GM23338 (cell line): Measurements from ENCODE around the gene CMC4. TPM values are rescaled to one million over a fixed set of nuclear protein-coding genes. Genes with fewer than 3 reads are reported as not detected.

Experiments used
- ATAC-seq: fragments of 200-7000 bp; cut with Tn5 transposase; 3 replicates; pipeline ENCODE4 v1.9.1; 2020
- DNase-seq: peaks from one replicate; pipeline ENCODE4 v3.0.0-alpha.2; 2015; ENCODE audit warnings: low spot score
- H2AFZ ChIP-seq: fragments of 200-600 bp; sonication (generic); 2 replicates; pipeline ENCODE4 v1.8.0; 2016; ENCODE audit warnings: antibody characterized with exemption, mild to moderate bottlenecking, moderate library complexity
- H3F3A ChIP-seq: fragments of 200-600 bp; sonication (generic); replicated peaks from 2 replicates; pipeline ENCODE4 v1.8.0; 2017; ENCODE audit warnings: antibody characterized with exemption, mixed run types, low read depth
- H3K27ac ChIP-seq: fragments of 200-600 bp; sonication (generic); 2 replicates; pipeline ENCODE4 v1.6.1; 2016; ENCODE audit warnings: low read depth
- H3K27me3 ChIP-seq: fragments of 200-600 bp; sonication (generic); 2 replicates; pipeline ENCODE4 v1.8.0; 2016; ENCODE audit warnings: mild to moderate bottlenecking, mixed run types, moderate library complexity; ENCODE audit not compliant: insufficient read depth
- H3K36me3 ChIP-seq: fragments of 200-600 bp; sonication (generic); 2 replicates; pipeline ENCODE4 v1.8.0; 2016; ENCODE audit warnings: mild to moderate bottlenecking; ENCODE audit not compliant: insufficient read depth
- H3K4me1 ChIP-seq: fragments of 200-600 bp; sonication (generic); 2 replicates; pipeline ENCODE4 v1.8.0; 2016; ENCODE audit warnings: mild to moderate bottlenecking, moderate library complexity; ENCODE audit not compliant: insufficient read depth
- H3K4me2 ChIP-seq: fragments of 200-600 bp; sonication (generic); 2 replicates; pipeline ENCODE4 v1.7.1; 2017; ENCODE audit warnings: mixed run types
- H3K4me3 ChIP-seq: fragments of 200-600 bp; sonication (generic); 2 replicates; pipeline ENCODE4 v1.6.1; 2016; ENCODE audit warnings: mixed run types
- H3K79me2 ChIP-seq: fragments of 200-600 bp; sonication (generic); replicated peaks from 2 replicates; pipeline ENCODE4 v1.8.0; 2017; ENCODE audit warnings: mild to moderate bottlenecking; ENCODE audit not compliant: insufficient read depth
- H3K9me2 ChIP-seq: fragments of 200-600 bp; sonication (generic); 2 replicates; pipeline ENCODE4 v1.8.0; 2017; ENCODE audit not compliant: insufficient read depth
- H4K20me1 ChIP-seq: fragments of 200-600 bp; sonication (generic); replicated peaks from 2 replicates; pipeline ENCODE4 v1.8.0; 2017; ENCODE audit warnings: mild to moderate bottlenecking; ENCODE audit not compliant: insufficient read depth
- H3K27ac Mint-ChIP-seq: 2 replicates; pipeline ENCODE4 v1.8.0; 2020; ENCODE audit warnings: inconsistent platforms, mild to moderate bottlenecking, moderate library complexity, mixed read lengths
- H3K27me3 Mint-ChIP-seq: 3 replicates; pipeline ENCODE4 v1.8.0; 2022; ENCODE audit warnings: low read depth, mild to moderate bottlenecking, moderate library complexity, mixed read lengths, inconsistent platforms; ENCODE audit not compliant: insufficient read depth, poor library complexity
- H3K36me3 Mint-ChIP-seq: 3 replicates; pipeline ENCODE4 v1.8.0; 2021; ENCODE audit warnings: low read depth, mild to moderate bottlenecking, inconsistent platforms, moderate library complexity, mixed read lengths
- H3K4me1 Mint-ChIP-seq: 3 replicates; pipeline ENCODE4 v1.8.0; 2020; ENCODE audit warnings: mild to moderate bottlenecking, inconsistent platforms, mixed read lengths
- H3K4me3 Mint-ChIP-seq: 3 replicates; pipeline ENCODE4 v1.8.0; 2021; ENCODE audit warnings: moderate library complexity, mild to moderate bottlenecking, inconsistent platforms, mixed read lengths
- H3K9me3 Mint-ChIP-seq: 3 replicates; pipeline ENCODE4 v1.8.0; 2020; ENCODE audit warnings: moderate library complexity, mild to moderate bottlenecking, inconsistent platforms, mixed read lengths
- CREB1 ChIP-seq: fragments of 250-450 bp; sonication (Bioruptor Pico); IDR thresholded peaks from 2 replicates; pipeline ENCODE4 v1.5.0; 2020; ENCODE audit warnings: low read depth, mild to moderate bottlenecking, moderate library complexity
- EZH2 ChIP-seq: fragments of 200-600 bp; sonication (generic); IDR thresholded peaks from one replicate; pipeline ENCODE4 v1.8.0; 2017; ENCODE audit warnings: antibody characterized with exemption, mild to moderate bottlenecking, low read depth; ENCODE audit not compliant: unreplicated experiment
- EZH2phosphoT487 ChIP-seq: fragments of 200-600 bp; sonication (generic); IDR thresholded peaks from one replicate; pipeline ENCODE4 v1.8.1; 2018; ENCODE audit warnings: antibody characterized with exemption; ENCODE audit not compliant: unreplicated experiment
- STAT1 ChIP-seq: IDR thresholded peaks from one replicate; pipeline ENCODE4 v1.6.1; 2016; ENCODE audit warnings: antibody characterized with exemption; ENCODE audit not compliant: unreplicated experiment
- ZNF114 ChIP-seq: fragments of 250-450 bp; sonication (Bioruptor Pico); IDR thresholded peaks from 2 replicates; pipeline ENCODE4 v1.5.0; 2020; ENCODE audit warnings: mild to moderate bottlenecking, moderate library complexity
- ZNF331 ChIP-seq: fragments of 250-450 bp; sonication (Bioruptor Pico); IDR thresholded peaks from 2 replicates; pipeline ENCODE4 v1.5.0; 2020; ENCODE audit warnings: low read depth, mild to moderate bottlenecking, moderate library complexity
- polyA plus RNA-seq: library from polyadenylated mRNA; unstranded; fragments of >200 nt; fragmentation: Nextera tagmentation; extraction: Ambion mirVana; gene quantifications from 2 replicates; pipeline ENCODE4 v1.2.1, GENCODE V29; 2016
- total RNA-seq: library from RNA; depleted of rRNA; stranded (reverse); fragments of >200 nt; shearing (Covaris generic); gene quantifications from 2 replicates; pipeline ENCODE4 v1.2.3, GENCODE V29; 2014
- TF ChIP-seq, protein P1 (sequence below): IDR thresholded peaks from one replicate; pipeline ENCODE4 v1.6.1; 2018; ENCODE audit warnings: antibody characterized with exemption; ENCODE audit not compliant: unreplicated experiment
- TF ChIP-seq, protein P2 (sequence below): IDR thresholded peaks from 2 replicates; pipeline ENCODE4 v1.6.1; 2016; ENCODE audit warnings: antibody characterized with exemption
- TF ChIP-seq, protein P3 (sequence below): fragments of 250-450 bp; sonication (Bioruptor Pico); IDR thresholded peaks from 2 replicates; pipeline ENCODE4 v1.5.0; 2020; ENCODE audit warnings: mild to moderate bottlenecking, moderate library complexity

Gene CMC4
- total and polyA plus RNA-seq, 2 experiments from 2014 or later = 9.9 to 16.3 TPM

DNA sequence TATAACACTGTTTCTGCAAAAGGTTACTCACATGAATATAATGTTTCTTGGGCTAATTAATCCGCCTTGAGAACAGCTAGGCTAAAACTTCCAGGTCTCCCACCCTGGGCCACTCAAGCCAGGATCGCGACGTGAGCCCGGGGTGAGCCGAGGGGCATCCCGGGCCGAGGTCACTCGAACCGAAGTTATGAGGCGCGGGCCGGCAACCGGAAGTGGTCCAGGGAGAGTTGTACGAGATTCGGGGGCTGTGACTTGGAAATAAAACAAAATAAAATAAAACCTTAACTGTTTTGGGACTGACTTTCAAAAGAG lies 317 bp downstream of the CMC4 start:
- Mint-ChIP-seq H3K4me1 (no peaks in the 10 kb centered on the region; the same call in 1 of the 3 replicates), H3K27ac (peak overlapping the region; percentile 94), H3K27me3 (no peaks in the 10 kb centered on the region), H3K4me3 (peak overlapping the region; percentile 79), H3K9me3 (no peaks in the 10 kb centered on the region), H3K36me3 (peaks cover 20% of the 10 kb centered on the region; the same call in 2 of the 3 replicates)
- Histone ChIP-seq H3K27me3 (no peaks in the 10 kb centered on the region), H3K27ac (peak overlapping the region; percentile 86), H3K4me3 (peak overlapping the region; percentile 79), H3K79me2 (peaks cover 19% of the 10 kb centered on the region), H3F3A (no peaks in the 10 kb centered on the region), H2AFZ (peak overlapping the region; percentile 96; the same call in 1 of the 2 replicates), H3K4me1 (no peaks in the 10 kb centered on the region; the same call in 1 of the 2 replicates), H3K36me3 (no peaks in the 10 kb centered on the region), H3K9me2 (no peaks in the 10 kb centered on the region), H3K4me2 (peak overlapping the region; percentile 84), H4K20me1 (no peaks in the 10 kb centered on the region)
- ATAC-seq (peak; percentile 41), DNase-seq (no peak)
- TF ChIP-seq, protein P1, sequence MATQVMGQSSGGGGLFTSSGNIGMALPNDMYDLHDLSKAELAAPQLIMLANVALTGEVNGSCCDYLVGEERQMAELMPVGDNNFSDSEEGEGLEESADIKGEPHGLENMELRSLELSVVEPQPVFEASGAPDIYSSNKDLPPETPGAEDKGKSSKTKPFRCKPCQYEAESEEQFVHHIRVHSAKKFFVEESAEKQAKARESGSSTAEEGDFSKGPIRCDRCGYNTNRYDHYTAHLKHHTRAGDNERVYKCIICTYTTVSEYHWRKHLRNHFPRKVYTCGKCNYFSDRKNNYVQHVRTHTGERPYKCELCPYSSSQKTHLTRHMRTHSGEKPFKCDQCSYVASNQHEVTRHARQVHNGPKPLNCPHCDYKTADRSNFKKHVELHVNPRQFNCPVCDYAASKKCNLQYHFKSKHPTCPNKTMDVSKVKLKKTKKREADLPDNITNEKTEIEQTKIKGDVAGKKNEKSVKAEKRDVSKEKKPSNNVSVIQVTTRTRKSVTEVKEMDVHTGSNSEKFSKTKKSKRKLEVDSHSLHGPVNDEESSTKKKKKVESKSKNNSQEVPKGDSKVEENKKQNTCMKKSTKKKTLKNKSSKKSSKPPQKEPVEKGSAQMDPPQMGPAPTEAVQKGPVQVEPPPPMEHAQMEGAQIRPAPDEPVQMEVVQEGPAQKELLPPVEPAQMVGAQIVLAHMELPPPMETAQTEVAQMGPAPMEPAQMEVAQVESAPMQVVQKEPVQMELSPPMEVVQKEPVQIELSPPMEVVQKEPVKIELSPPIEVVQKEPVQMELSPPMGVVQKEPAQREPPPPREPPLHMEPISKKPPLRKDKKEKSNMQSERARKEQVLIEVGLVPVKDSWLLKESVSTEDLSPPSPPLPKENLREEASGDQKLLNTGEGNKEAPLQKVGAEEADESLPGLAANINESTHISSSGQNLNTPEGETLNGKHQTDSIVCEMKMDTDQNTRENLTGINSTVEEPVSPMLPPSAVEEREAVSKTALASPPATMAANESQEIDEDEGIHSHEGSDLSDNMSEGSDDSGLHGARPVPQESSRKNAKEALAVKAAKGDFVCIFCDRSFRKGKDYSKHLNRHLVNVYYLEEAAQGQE = no peak
- TF ChIP-seq STAT1 (no peak), EZH2phosphoT487 (no peak), CREB1 (CRISPR knock-in tag) (no peak), ZNF331 (CRISPR knock-in tag) (no peak), EZH2 (no peak), ZNF114 (no peak)
- TF ChIP-seq, protein P2, sequence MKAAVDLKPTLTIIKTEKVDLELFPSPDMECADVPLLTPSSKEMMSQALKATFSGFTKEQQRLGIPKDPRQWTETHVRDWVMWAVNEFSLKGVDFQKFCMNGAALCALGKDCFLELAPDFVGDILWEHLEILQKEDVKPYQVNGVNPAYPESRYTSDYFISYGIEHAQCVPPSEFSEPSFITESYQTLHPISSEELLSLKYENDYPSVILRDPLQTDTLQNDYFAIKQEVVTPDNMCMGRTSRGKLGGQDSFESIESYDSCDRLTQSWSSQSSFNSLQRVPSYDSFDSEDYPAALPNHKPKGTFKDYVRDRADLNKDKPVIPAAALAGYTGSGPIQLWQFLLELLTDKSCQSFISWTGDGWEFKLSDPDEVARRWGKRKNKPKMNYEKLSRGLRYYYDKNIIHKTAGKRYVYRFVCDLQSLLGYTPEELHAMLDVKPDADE = no peak
- TF ChIP-seq, protein P3, sequence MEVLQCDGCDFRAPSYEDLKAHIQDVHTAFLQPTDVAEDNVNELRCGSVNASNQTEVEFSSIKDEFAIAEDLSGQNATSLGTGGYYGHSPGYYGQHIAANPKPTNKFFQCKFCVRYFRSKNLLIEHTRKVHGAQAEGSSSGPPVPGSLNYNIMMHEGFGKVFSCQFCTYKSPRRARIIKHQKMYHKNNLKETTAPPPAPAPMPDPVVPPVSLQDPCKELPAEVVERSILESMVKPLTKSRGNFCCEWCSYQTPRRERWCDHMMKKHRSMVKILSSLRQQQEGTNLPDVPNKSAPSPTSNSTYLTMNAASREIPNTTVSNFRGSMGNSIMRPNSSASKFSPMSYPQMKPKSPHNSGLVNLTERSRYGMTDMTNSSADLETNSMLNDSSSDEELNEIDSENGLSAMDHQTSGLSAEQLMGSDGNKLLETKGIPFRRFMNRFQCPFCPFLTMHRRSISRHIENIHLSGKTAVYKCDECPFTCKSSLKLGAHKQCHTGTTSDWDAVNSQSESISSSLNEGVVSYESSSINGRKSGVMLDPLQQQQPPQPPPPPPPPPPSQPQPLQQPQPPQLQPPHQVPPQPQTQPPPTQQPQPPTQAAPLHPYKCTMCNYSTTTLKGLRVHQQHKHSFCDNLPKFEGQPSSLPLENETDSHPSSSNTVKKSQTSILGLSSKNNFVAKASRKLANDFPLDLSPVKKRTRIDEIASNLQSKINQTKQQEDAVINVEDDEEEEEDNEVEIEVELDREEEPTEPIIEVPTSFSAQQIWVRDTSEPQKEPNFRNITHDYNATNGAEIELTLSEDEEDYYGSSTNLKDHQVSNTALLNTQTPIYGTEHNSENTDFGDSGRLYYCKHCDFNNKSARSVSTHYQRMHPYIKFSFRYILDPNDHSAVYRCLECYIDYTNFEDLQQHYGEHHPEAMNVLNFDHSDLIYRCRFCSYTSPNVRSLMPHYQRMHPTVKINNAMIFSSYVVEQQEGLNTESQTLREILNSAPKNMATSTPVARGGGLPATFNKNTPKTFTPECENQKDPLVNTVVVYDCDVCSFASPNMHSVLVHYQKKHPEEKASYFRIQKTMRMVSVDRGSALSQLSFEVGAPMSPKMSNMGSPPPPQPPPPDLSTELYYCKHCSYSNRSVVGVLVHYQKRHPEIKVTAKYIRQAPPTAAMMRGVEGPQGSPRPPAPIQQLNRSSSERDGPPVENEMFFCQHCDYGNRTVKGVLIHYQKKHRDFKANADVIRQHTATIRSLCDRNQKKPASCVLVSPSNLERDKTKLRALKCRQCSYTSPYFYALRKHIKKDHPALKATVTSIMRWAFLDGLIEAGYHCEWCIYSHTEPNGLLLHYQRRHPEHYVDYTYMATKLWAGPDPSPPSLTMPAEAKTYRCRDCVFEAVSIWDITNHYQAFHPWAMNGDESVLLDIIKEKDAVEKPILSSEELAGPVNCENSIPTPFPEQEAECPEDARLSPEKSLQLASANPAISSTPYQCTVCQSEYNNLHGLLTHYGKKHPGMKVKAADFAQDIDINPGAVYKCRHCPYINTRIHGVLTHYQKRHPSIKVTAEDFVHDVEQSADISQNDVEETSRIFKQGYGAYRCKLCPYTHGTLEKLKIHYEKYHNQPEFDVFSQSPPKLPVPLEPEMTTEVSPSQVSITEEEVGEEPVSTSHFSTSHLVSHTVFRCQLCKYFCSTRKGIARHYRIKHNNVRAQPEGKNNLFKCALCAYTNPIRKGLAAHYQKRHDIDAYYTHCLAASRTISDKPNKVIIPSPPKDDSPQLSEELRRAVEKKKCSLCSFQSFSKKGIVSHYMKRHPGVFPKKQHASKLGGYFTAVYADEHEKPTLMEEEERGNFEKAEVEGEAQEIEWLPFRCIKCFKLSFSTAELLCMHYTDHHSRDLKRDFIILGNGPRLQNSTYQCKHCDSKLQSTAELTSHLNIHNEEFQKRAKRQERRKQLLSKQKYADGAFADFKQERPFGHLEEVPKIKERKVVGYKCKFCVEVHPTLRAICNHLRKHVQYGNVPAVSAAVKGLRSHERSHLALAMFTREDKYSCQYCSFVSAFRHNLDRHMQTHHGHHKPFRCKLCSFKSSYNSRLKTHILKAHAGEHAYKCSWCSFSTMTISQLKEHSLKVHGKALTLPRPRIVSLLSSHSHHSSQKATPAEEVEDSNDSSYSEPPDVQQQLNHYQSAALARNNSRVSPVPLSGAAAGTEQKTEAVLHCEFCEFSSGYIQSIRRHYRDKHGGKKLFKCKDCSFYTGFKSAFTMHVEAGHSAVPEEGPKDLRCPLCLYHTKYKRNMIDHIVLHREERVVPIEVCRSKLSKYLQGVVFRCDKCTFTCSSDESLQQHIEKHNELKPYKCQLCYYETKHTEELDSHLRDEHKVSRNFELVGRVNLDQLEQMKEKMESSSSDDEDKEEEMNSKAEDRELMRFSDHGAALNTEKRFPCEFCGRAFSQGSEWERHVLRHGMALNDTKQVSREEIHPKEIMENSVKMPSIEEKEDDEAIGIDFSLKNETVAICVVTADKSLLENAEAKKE (CRISPR knock-in tag) = no peak
